Smooth muscle cell (in vitro differentiated cells): ENCODE results near the gene JOSD2. TPM values are rescaled to one million over a fixed set of nuclear protein-coding genes. Genes with fewer than 3 reads are reported as not detected.

Source experiments
- DNase-seq: peaks from one replicate; lab custom pipeline; 2025; ENCODE audit not compliant: unreplicated experiment; lab: John Stamatoyannopoulos, UW
- H2AFZ ChIP-seq: fragments of 200-600 bp; sonication (generic); 2 replicates; pipeline ENCODE4 v1.6.0; 2016; ENCODE audit warnings: antibody characterized with exemption, low read depth, mild to moderate bottlenecking
- H3F3A ChIP-seq: fragments of 200-600 bp; sonication (generic); 2 replicates; pipeline ENCODE4 v1.6.0; 2017; ENCODE audit warnings: antibody characterized with exemption, low read depth
- H3K27ac ChIP-seq: fragments of 200-600 bp; sonication (generic); 2 replicates; pipeline ENCODE4 v1.5.1; 2016; ENCODE audit warnings: low read depth, mild to moderate bottlenecking
- H3K27me3 ChIP-seq: fragments of 200-600 bp; sonication (generic); 2 replicates; pipeline ENCODE4 v1.6.1; 2016; ENCODE audit warnings: low read depth, mild to moderate bottlenecking
- H3K36me3 ChIP-seq: fragments of 200-600 bp; sonication (generic); 2 replicates; pipeline ENCODE4 v1.5.1; 2016; ENCODE audit warnings: low read depth
- H3K4me1 ChIP-seq: fragments of 200-600 bp; sonication (generic); 2 replicates; pipeline ENCODE4 v1.5.1; 2016; ENCODE audit warnings: low read depth
- H3K4me2 ChIP-seq: fragments of 200-600 bp; sonication (generic); 2 replicates; pipeline ENCODE4 v1.6.0; 2016; ENCODE audit warnings: mild to moderate bottlenecking
- H3K4me3 ChIP-seq: fragments of 200-600 bp; sonication (generic); 2 replicates; pipeline ENCODE4 v1.5.1; 2016; ENCODE audit warnings: mild to moderate bottlenecking
- H3K79me2 ChIP-seq: fragments of 200-600 bp; sonication (generic); 2 replicates; pipeline ENCODE4 v1.6.0; 2016; ENCODE audit warnings: low read depth, mild to moderate bottlenecking
- H3K9ac ChIP-seq: fragments of 200-600 bp; sonication (generic); 2 replicates; pipeline ENCODE4 v1.6.0; 2016; ENCODE audit warnings: low read depth
- H3K9me3 ChIP-seq: fragments of 200-600 bp; sonication (generic); replicated peaks from 2 replicates; pipeline ENCODE4 v1.5.1; 2016; ENCODE audit warnings: low read depth
- H4K20me1 ChIP-seq: fragments of 200-600 bp; sonication (generic); 2 replicates; pipeline ENCODE4 v1.6.0; 2016; ENCODE audit warnings: low read depth
- CTCF ChIP-seq: fragments of 200-600 bp; sonication (generic); IDR thresholded peaks from 2 replicates; pipeline ENCODE4 v1.5.1; 2017; ENCODE audit warnings: borderline replicate concordance, mild to moderate bottlenecking, antibody characterized with exemption; ENCODE audit not compliant: insufficient read depth, poor library complexity, severe bottlenecking
- WGBS: methylation state at CpG from one replicate; pipeline ENCODE4 v1.1.7; 2016; ENCODE audit warnings: low lambda C conversion rate; 5-methylcytosine and 5-hydroxymethylcytosine counted together
- polyA plus RNA-seq: library from polyadenylated mRNA; unstranded; fragments of >200 nt; fragmentation: Nextera tagmentation; extraction: Ambion mirVana; gene quantifications from 2 replicates; pipeline ENCODE4 v1.2.1, GENCODE V29; 2016
- total RNA-seq: library from RNA; depleted of rRNA; stranded (reverse); fragments of >200 nt; gene quantifications from 2 replicates; pipeline ENCODE4 v1.2.3, GENCODE V29; 2014

Gene JOSD2
- total and polyA plus RNA-seq, 2 experiments from 2014 or later, result 17.1 to 77.6 TPM

- no peaks in the 10 kb centered on the region for H3K4me1 ChIP-seq
- H3K4me3 ChIP-seq, result no peak overlapping the region
- no peak overlapping the region for H3K9ac ChIP-seq
- WGBS, result 94% methylated on average over 17 of the region's 18 CpGs
- H2AFZ ChIP-seq, result no peak overlapping the region
- no peak for TF ChIP-seq CTCF
- no peaks in the 10 kb centered on the region for H3K27me3 ChIP-seq
- no peaks in the 10 kb centered on the region for H3K9me3 ChIP-seq
- DNase-seq, result no peak
- H3K79me2 ChIP-seq, result no peaks in the 10 kb centered on the region
- H4K20me1 ChIP-seq, result no peaks in the 10 kb centered on the region
- H3K27ac ChIP-seq, result no peak overlapping the region
- no peak overlapping the region for H3K4me2 ChIP-seq
- no peaks in the 10 kb centered on the region for H3F3A ChIP-seq
- no peaks in the 10 kb centered on the region for H3K36me3 ChIP-seq
Measured at GRCh38 chr19:50467566-50467965, 43.4 kb downstream of the JOSD2 start.

- TF ChIP-seq CTCF, result no peak
- no peaks in the 10 kb centered on the region for H3K27me3 ChIP-seq
- no peaks in the 10 kb centered on the region for H4K20me1 ChIP-seq
- WGBS, result 94% methylated on average over 11 of the region's 11 CpGs
- no peak for DNase-seq
- no peak overlapping the region for H3K4me2 ChIP-seq
- H3K27ac ChIP-seq, result no peak overlapping the region
- H3K36me3 ChIP-seq, result no peaks in the 10 kb centered on the region
- H3F3A ChIP-seq, result no peaks in the 10 kb centered on the region
- no peaks in the 10 kb centered on the region for H3K9me3 ChIP-seq
- no peak overlapping the region for H3K4me3 ChIP-seq
- H3K79me2 ChIP-seq, result no peaks in the 10 kb centered on the region
- H3K4me1 ChIP-seq, result no peaks in the 10 kb centered on the region
- H3K9ac ChIP-seq, result no peak overlapping the region
- no peak overlapping the region for H2AFZ ChIP-seq
Measured at GRCh38 chr19:50466706-50467039, 44.3 kb downstream of the JOSD2 start.

GRCh38 chr19:50465986-50466705 lies 44.8 kb downstream of the JOSD2 start:
- H3K4me3 ChIP-seq, result no peak overlapping the region
- DNase-seq, result no peak
- no peak overlapping the region for H3K4me2 ChIP-seq
- no peaks in the 10 kb centered on the region for H3F3A ChIP-seq
- H3K27me3 ChIP-seq, result no peaks in the 10 kb centered on the region
- WGBS, result 55% methylated on average over 29 of the region's 29 CpGs
- peak; percentile 26 for TF ChIP-seq CTCF
- H2AFZ ChIP-seq, result no peak overlapping the region
- no peaks in the 10 kb centered on the region for H3K4me1 ChIP-seq
- H3K36me3 ChIP-seq, result no peaks in the 10 kb centered on the region
- H3K9me3 ChIP-seq, result no peaks in the 10 kb centered on the region
- H3K27ac ChIP-seq, result no peak overlapping the region
- no peaks in the 10 kb centered on the region for H3K79me2 ChIP-seq
- no peaks in the 10 kb centered on the region for H4K20me1 ChIP-seq
- H3K9ac ChIP-seq, result no peak overlapping the region

GRCh38 chr19:50465000-50465399 lies 46.0 kb downstream of the JOSD2 start:
- Histone ChIP-seq H3K4me1 (no peaks in the 10 kb centered on the region), H3K4me2 (no peak overlapping the region), H3K79me2 (no peaks in the 10 kb centered on the region), H3K4me3 (no peak overlapping the region), H3K36me3 (no peaks in the 10 kb centered on the region), H3K9me3 (no peaks in the 10 kb centered on the region), H3K27me3 (no peaks in the 10 kb centered on the region), H3F3A (no peaks in the 10 kb centered on the region), H2AFZ (no peak overlapping the region), H3K27ac (no peak overlapping the region), H4K20me1 (no peaks in the 10 kb centered on the region), H3K9ac (no peak overlapping the region)
- no peak for TF ChIP-seq CTCF
- DNase-seq, result no peak
- 98% methylated on average over 8 of the region's 13 CpGs for WGBS
